Calu3 (cell line): ENCODE measurements around the gene SELENOH. TPM values are rescaled to one million over a fixed set of nuclear protein-coding genes. Genes with fewer than 3 reads are reported as not detected.
"Not testable (repeated sequence)": the region's sequence is repeated elsewhere in the genome, so short reads cannot be mapped to it uniquely, and the experiment has no call there.

ENCODE experiments used
- BruUV-seq: library from RNA; stranded (reverse); fragments of 400-500 nt; replicated peaks from 2 replicates; lab custom pipeline; 2021; lab: Mats Ljungman, UMichigan
- CTCF ChIA-PET: fragments of 300-600 bp; sonication (Branson Sonifier 250); formaldehyde crosslinking; loops from one replicate; lab custom pipeline; 2022; ENCODE audit warnings: antibody characterized with exemption; lab: Charles Lee
- DNase-seq: peaks from one replicate; pipeline ENCODE4 v3.0.0; 2022
- H3K27ac Mint-ChIP-seq: one replicate; pipeline ENCODE4 v1.8.0; 2022; ENCODE audit warnings: mixed read lengths; ENCODE audit not compliant: unreplicated experiment
- H3K27me3 Mint-ChIP-seq: one replicate; pipeline ENCODE4 v1.8.0; 2022; ENCODE audit warnings: mixed read lengths; ENCODE audit not compliant: unreplicated experiment
- H3K36me3 Mint-ChIP-seq: one replicate; pipeline ENCODE4 v1.8.0; 2022; ENCODE audit warnings: mild to moderate bottlenecking, moderate library complexity, mixed read lengths; ENCODE audit not compliant: insufficient read depth, unreplicated experiment
- H3K4me1 Mint-ChIP-seq: one replicate; pipeline ENCODE4 v1.8.0; 2022; ENCODE audit warnings: mild to moderate bottlenecking, low read depth, mixed read lengths; ENCODE audit not compliant: unreplicated experiment
- H3K4me3 Mint-ChIP-seq: one replicate; pipeline ENCODE4 v1.8.0; 2022; ENCODE audit warnings: mild to moderate bottlenecking, low read depth, moderate library complexity, mixed read lengths; ENCODE audit not compliant: unreplicated experiment
- H3K9me3 Mint-ChIP-seq: one replicate; pipeline ENCODE4 v1.8.0; 2022; ENCODE audit warnings: low read depth, mixed read lengths; ENCODE audit not compliant: unreplicated experiment
- intact Hi-C: fragments of 100-400 bp; cut with micrococcal nuclease; formaldehyde crosslinking; loops from one replicate; pipeline ENCODE4 v1.10.0; 2022; ENCODE audit not compliant: unreplicated experiment
- total RNA-seq: library from RNA; stranded (reverse); gene quantifications from 2 replicates; pipeline ENCODE4 v1.2.3, GENCODE V29; 2022
- TF ChIP-seq, protein P1 (sequence below): fragments of 200-600 bp; IDR thresholded peaks from one replicate; pipeline ENCODE4 v1.8.0; 2022; ENCODE audit warnings: antibody characterized with exemption; ENCODE audit not compliant: unreplicated experiment

SELENOH gene
- total RNA-seq, 1 experiment from 2014 or later: 131 TPM

DNA sequence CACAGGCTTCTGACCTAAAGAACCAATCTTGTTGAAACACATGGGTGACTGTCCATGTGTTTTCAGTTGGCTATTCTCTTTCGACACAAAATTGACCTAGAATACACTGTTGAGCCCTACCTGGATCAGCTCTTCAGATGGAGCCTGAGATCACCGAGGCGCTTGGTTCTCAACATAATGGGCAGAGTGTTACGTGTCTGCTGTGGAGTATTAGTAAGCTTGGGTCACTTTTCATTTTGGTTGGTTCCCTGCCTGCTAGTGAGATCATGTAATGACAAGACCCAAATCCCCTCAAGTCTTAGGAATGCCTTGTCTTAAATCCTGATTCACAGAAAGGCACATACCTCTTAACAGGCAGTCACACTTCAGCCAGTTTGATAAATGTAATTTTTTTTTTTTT is 38.0 kb upstream of the SELENOH start:
- CTCF ChIA-PET: interaction anchor here (0.7 kb wide), 1 partner anchor 28 kb away, joined by 3 read pairs; no protein-coding TSS in a partner anchor
- intact Hi-C loops: no loop called here
- Mint-ChIP-seq H3K36me3 (peaks cover 61% of the 10 kb centered on the region), H3K4me1 (no peaks in the 10 kb centered on the region), H3K9me3 (no peaks in the 10 kb centered on the region), H3K4me3 (no peak overlapping the region), H3K27ac (no peak overlapping the region), H3K27me3 (no peaks in the 10 kb centered on the region)
- BruUV-seq: no TSS peak
- TF ChIP-seq, protein P1, sequence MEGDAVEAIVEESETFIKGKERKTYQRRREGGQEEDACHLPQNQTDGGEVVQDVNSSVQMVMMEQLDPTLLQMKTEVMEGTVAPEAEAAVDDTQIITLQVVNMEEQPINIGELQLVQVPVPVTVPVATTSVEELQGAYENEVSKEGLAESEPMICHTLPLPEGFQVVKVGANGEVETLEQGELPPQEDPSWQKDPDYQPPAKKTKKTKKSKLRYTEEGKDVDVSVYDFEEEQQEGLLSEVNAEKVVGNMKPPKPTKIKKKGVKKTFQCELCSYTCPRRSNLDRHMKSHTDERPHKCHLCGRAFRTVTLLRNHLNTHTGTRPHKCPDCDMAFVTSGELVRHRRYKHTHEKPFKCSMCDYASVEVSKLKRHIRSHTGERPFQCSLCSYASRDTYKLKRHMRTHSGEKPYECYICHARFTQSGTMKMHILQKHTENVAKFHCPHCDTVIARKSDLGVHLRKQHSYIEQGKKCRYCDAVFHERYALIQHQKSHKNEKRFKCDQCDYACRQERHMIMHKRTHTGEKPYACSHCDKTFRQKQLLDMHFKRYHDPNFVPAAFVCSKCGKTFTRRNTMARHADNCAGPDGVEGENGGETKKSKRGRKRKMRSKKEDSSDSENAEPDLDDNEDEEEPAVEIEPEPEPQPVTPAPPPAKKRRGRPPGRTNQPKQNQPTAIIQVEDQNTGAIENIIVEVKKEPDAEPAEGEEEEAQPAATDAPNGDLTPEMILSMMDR: no peak
- no peak for DNase-seq

DNA sequence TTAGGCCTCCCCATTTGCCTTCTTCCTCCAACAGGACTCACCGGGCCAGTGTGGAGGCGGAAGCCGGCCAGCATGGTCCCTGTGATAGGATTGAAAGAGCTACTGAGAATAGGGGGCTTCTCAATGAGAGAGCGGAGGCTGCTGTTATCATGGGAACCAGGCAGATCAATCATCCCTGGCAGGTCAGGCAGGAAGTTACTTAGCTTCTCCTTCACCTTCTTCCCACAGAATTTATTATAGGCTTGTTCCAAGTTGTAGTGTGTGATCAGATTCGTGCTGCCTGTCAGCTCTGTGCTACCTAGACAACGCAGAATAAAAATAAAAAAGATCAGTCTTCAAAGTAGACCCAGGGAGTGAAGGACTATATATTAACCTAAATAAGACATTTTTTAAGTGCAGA is 36.4 kb upstream of the SELENOH start:
- Mint-ChIP-seq H3K4me1 (peaks cover 3% of the 10 kb centered on the region), H3K27me3 (no peaks in the 10 kb centered on the region), H3K4me3 (no peak overlapping the region), H3K9me3 (no peaks in the 10 kb centered on the region), H3K27ac (no peak overlapping the region), H3K36me3 (peaks cover 51% of the 10 kb centered on the region)
- CTCF ChIA-PET: interaction anchor here (0.6 kb wide), 1 partner anchor 288 kb away, joined by 4 read pairs; no protein-coding TSS in a partner anchor
- TSS peak; percentile 5 for BruUV-seq
- TF ChIP-seq, protein P1: no peak
- intact Hi-C loops: no loop called here
- DNase-seq: no peak

DNA sequence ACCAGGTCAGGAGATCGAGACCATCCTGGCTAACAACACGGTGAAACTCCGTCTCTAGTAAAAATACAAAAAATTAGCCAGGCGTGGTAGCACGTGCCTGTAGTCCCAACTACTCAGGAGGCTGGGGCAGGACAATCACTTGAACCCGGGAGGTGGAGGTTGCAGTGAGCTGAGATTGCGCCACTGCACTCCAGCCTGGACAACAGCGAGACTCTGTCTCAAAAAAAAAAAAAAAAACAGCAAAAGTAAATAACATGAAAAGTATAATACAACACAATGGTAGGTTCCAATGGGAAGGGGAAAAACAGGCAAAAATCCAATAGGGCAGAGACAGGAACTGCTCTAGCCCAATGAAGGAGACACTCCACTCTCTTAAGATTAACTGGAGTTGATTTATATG is 35.9 kb upstream of the SELENOH start:
- CTCF ChIA-PET: interaction anchor here (0.6 kb wide), 2 partner anchors 288 to 863 kb away, joined by 4 read pairs; no protein-coding TSS in a partner anchor
- H3K27me3 Mint-ChIP-seq, H3K27ac Mint-ChIP-seq, H3K4me3 Mint-ChIP-seq, H3K4me1 Mint-ChIP-seq, BruUV-seq, intact Hi-C loops, DNase-seq, H3K9me3 Mint-ChIP-seq: not testable (repeated sequence)
- H3K36me3 Mint-ChIP-seq: peaks cover 48% of the 10 kb centered on the region

DNA sequence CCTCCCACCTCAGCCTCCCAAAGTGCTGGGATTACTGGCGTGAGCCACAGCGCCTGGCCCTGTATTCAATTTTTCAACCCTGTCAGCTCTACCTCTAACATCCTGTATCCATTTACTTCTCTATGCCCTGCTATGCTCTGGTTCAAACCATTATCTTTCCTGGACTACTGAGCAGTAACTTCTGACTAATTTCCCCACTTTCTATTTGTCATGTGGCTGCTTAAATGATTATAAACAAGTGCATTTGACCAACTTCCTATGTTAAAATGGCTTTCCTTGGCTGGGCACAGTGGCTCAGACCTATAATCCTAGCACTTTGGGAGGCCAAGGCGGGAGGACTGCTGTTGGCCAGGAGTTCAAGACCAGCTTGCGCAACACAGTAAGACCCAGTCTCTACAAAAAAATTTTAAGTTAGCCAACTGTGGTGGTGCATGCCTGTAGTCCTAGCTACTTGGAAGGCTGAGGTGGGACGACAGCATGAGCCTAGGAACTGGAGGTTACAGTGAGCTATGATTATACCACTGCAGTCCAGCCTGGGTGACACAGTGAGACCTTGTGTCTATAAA is 31.4 kb upstream of the SELENOH start:
- no peak overlapping the region for H3K4me3 Mint-ChIP-seq
- no TSS peak for BruUV-seq
- H3K36me3 Mint-ChIP-seq: peaks cover 62% of the 10 kb centered on the region
- TF ChIP-seq, protein P1: no peak
- no peak overlapping the region for H3K27ac Mint-ChIP-seq
- H3K27me3 Mint-ChIP-seq: no peaks in the 10 kb centered on the region
- CTCF ChIA-PET: interaction anchor here (0.7 kb wide), 1 partner anchor 19 kb away, joined by 6 read pairs; no protein-coding TSS in a partner anchor
- peaks cover 26% of the 10 kb centered on the region for H3K4me1 Mint-ChIP-seq
- H3K9me3 Mint-ChIP-seq: no peaks in the 10 kb centered on the region
- intact Hi-C loops: loop anchor here (5.0 kb wide), 1 partner anchor 43 kb away; the partner anchor contains the start of gene ZDHHC5
- DNase-seq: no peak
